Measurements from ENCODE around the gene JSRP1.

Gene JSRP1

DNA sequence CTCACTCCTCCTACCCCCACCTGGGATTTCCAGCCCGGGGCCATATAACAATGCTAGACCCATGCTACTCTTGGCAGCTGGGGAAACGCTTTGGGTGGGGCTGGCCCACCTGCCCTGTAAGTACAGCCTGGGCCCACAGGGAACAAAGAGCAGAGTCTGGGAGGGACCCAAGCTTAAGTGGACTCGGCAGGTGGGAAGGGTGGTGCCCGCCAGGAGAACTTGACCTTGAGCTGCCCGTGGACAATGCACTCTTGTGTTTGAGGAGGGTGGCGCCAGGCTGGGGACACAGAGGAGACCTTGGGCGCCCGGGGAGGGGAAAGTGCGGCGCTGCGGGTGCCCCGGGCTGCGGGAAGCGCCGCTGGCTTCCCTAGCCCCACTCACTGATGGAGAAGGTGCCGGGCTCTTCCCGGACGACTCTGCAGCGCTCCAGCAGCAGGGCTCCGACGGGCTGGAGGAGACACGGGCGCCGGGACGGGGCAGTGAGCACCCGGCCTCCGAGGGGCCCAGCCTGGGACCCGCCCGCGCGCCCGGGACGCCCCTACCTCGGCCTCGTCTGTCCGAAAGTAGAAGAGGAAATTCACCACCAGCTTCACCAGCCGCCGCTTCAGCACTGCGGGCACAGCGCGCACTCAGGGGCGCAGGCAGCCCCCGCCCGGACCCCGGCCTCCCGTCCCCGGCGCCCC is 20.7 kb downstream of the JSRP1 start (continued):
- TF ChIP-seq, protein P1, sequence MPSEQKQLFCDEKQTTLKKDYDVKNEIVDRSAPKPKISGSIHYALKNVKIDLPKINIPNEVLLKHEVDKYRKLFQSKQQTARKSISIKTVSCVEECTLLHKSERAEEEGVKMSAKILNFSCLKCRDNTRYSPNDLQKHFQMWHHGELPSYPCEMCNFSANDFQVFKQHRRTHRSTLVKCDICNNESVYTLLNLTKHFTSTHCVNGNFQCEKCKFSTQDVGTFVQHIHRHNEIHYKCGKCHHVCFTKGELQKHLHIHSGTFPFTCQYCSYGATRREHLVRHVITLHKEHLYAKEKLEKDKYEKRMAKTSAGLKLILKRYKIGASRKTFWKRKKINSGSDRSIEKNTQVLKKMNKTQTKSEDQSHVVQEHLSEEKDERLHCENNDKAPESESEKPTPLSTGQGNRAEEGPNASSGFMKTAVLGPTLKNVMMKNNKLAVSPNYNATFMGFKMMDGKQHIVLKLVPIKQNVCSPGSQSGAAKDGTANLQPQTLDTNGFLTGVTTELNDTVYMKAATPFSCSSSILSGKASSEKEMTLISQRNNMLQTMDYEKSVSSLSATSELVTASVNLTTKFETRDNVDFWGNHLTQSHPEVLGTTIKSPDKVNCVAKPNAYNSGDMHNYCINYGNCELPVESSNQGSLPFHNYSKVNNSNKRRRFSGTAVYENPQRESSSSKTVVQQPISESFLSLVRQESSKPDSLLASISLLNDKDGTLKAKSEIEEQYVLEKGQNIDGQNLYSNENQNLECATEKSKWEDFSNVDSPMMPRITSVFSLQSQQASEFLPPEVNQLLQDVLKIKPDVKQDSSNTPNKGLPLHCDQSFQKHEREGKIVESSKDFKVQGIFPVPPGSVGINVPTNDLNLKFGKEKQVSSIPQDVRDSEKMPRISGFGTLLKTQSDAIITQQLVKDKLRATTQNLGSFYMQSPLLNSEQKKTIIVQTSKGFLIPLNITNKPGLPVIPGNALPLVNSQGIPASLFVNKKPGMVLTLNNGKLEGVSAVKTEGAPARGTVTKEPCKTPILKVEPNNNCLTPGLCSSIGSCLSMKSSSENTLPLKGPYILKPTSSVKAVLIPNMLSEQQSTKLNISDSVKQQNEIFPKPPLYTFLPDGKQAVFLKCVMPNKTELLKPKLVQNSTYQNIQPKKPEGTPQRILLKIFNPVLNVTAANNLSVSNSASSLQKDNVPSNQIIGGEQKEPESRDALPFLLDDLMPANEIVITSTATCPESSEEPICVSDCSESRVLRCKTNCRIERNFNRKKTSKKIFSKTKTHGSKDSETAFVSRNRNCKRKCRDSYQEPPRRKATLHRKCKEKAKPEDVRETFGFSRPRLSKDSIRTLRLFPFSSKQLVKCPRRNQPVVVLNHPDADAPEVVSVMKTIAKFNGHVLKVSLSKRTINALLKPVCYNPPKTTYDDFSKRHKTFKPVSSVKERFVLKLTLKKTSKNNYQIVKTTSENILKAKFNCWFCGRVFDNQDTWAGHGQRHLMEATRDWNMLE (tag by site-specific recombination; conservative IDR thresholded peaks at IDR 0.05; ENCODE audit: low read depth) = no peak
- TF ChIP-seq, protein P2, sequence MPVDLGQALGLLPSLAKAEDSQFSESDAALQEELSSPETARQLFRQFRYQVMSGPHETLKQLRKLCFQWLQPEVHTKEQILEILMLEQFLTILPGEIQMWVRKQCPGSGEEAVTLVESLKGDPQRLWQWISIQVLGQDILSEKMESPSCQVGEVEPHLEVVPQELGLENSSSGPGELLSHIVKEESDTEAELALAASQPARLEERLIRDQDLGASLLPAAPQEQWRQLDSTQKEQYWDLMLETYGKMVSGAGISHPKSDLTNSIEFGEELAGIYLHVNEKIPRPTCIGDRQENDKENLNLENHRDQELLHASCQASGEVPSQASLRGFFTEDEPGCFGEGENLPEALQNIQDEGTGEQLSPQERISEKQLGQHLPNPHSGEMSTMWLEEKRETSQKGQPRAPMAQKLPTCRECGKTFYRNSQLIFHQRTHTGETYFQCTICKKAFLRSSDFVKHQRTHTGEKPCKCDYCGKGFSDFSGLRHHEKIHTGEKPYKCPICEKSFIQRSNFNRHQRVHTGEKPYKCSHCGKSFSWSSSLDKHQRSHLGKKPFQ (tag by site-specific recombination; IDR thresholded peaks at IDR 0.05) = no peak
- TF ChIP-seq, protein P3, sequence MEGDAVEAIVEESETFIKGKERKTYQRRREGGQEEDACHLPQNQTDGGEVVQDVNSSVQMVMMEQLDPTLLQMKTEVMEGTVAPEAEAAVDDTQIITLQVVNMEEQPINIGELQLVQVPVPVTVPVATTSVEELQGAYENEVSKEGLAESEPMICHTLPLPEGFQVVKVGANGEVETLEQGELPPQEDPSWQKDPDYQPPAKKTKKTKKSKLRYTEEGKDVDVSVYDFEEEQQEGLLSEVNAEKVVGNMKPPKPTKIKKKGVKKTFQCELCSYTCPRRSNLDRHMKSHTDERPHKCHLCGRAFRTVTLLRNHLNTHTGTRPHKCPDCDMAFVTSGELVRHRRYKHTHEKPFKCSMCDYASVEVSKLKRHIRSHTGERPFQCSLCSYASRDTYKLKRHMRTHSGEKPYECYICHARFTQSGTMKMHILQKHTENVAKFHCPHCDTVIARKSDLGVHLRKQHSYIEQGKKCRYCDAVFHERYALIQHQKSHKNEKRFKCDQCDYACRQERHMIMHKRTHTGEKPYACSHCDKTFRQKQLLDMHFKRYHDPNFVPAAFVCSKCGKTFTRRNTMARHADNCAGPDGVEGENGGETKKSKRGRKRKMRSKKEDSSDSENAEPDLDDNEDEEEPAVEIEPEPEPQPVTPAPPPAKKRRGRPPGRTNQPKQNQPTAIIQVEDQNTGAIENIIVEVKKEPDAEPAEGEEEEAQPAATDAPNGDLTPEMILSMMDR (tag by site-specific recombination; IDR thresholded peaks at IDR 0.05) = peak; percentile 8; the same call in 1 of the 2 replicates
- TF ChIP-seq, protein P4, sequence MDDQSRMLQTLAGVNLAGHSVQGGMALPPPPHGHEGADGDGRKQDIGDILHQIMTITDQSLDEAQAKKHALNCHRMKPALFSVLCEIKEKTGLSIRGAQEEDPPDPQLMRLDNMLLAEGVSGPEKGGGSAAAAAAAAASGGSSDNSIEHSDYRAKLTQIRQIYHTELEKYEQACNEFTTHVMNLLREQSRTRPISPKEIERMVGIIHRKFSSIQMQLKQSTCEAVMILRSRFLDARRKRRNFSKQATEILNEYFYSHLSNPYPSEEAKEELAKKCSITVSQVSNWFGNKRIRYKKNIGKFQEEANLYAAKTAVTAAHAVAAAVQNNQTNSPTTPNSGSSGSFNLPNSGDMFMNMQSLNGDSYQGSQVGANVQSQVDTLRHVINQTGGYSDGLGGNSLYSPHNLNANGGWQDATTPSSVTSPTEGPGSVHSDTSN (CRISPR knock-in tag; IDR thresholded peaks at IDR 0.05) = no peak
- TF ChIP-seq, protein P5, sequence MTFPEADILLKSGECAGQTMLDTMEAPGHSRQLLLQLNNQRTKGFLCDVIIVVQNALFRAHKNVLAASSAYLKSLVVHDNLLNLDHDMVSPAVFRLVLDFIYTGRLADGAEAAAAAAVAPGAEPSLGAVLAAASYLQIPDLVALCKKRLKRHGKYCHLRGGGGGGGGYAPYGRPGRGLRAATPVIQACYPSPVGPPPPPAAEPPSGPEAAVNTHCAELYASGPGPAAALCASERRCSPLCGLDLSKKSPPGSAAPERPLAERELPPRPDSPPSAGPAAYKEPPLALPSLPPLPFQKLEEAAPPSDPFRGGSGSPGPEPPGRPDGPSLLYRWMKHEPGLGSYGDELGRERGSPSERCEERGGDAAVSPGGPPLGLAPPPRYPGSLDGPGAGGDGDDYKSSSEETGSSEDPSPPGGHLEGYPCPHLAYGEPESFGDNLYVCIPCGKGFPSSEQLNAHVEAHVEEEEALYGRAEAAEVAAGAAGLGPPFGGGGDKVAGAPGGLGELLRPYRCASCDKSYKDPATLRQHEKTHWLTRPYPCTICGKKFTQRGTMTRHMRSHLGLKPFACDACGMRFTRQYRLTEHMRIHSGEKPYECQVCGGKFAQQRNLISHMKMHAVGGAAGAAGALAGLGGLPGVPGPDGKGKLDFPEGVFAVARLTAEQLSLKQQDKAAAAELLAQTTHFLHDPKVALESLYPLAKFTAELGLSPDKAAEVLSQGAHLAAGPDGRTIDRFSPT (tag by site-specific recombination; IDR thresholded peaks at IDR 0.05) = peak; percentile 63; the same call in 1 of the 2 replicates
- no peak for TF ChIP-seq ZNF239 (tag by site-specific recombination; IDR thresholded peaks at IDR 0.05)
- TF ChIP-seq HOXC10 (CRISPR knock-in tag; IDR thresholded peaks at IDR 0.05) = no peak
- peak; percentile 29; the same call in 1 of the 2 replicates for TF ChIP-seq ZNF335 (tag by site-specific recombination; conservative IDR thresholded peaks at IDR 0.05)
- peak; percentile 93 for TF ChIP-seq GLIS1 (tag by site-specific recombination; IDR thresholded peaks at IDR 0.05)
- TF ChIP-seq, protein P6, sequence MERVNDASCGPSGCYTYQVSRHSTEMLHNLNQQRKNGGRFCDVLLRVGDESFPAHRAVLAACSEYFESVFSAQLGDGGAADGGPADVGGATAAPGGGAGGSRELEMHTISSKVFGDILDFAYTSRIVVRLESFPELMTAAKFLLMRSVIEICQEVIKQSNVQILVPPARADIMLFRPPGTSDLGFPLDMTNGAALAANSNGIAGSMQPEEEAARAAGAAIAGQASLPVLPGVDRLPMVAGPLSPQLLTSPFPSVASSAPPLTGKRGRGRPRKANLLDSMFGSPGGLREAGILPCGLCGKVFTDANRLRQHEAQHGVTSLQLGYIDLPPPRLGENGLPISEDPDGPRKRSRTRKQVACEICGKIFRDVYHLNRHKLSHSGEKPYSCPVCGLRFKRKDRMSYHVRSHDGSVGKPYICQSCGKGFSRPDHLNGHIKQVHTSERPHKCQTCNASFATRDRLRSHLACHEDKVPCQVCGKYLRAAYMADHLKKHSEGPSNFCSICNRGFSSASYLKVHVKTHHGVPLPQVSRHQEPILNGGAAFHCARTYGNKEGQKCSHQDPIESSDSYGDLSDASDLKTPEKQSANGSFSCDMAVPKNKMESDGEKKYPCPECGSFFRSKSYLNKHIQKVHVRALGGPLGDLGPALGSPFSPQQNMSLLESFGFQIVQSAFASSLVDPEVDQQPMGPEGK (tag by site-specific recombination; IDR thresholded peaks at IDR 0.05) = peak; percentile 72; the same call in 1 of the 2 replicates
- TF ChIP-seq HOXA7 (CRISPR knock-in tag; IDR thresholded peaks at IDR 0.05; ENCODE audit: borderline replicate concordance) = no peak
- TF ChIP-seq ZNF121 (tag by site-specific recombination; IDR thresholded peaks at IDR 0.05) = no peak
- TF ChIP-seq, protein P7, sequence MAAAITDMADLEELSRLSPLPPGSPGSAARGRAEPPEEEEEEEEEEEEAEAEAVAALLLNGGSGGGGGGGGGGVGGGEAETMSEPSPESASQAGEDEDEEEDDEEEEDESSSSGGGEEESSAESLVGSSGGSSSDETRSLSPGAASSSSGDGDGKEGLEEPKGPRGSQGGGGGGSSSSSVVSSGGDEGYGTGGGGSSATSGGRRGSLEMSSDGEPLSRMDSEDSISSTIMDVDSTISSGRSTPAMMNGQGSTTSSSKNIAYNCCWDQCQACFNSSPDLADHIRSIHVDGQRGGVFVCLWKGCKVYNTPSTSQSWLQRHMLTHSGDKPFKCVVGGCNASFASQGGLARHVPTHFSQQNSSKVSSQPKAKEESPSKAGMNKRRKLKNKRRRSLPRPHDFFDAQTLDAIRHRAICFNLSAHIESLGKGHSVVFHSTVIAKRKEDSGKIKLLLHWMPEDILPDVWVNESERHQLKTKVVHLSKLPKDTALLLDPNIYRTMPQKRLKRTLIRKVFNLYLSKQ (tag by site-specific recombination; IDR thresholded peaks at IDR 0.05; ENCODE audit: borderline replicate concordance) = no peak
- TF ChIP-seq ZNF561 (tag by site-specific recombination; IDR thresholded peaks at IDR 0.05; ENCODE audit: borderline replicate concordance) = no peak
- TF ChIP-seq ZNF140 (tag by site-specific recombination; IDR thresholded peaks at IDR 0.05) = no peak
- no peak for TF ChIP-seq ZNF433 (tag by site-specific recombination; IDR thresholded peaks at IDR 0.05; ENCODE audit: low read depth)
- TF ChIP-seq ZNF600 (tag by site-specific recombination; IDR thresholded peaks at IDR 0.05) = no peak
- TF ChIP-seq ZFP69B (tag by site-specific recombination; IDR thresholded peaks at IDR 0.05) = peak; percentile 92
- TF ChIP-seq, protein P8, sequence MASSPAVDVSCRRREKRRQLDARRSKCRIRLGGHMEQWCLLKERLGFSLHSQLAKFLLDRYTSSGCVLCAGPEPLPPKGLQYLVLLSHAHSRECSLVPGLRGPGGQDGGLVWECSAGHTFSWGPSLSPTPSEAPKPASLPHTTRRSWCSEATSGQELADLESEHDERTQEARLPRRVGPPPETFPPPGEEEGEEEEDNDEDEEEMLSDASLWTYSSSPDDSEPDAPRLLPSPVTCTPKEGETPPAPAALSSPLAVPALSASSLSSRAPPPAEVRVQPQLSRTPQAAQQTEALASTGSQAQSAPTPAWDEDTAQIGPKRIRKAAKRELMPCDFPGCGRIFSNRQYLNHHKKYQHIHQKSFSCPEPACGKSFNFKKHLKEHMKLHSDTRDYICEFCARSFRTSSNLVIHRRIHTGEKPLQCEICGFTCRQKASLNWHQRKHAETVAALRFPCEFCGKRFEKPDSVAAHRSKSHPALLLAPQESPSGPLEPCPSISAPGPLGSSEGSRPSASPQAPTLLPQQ (tag by site-specific recombination; IDR thresholded peaks at IDR 0.05) = peak; percentile 90
- TF ChIP-seq GLI4 (tag by site-specific recombination; IDR thresholded peaks at IDR 0.05) = no peak

Measured in HEK293 (cell line).